K562 (cell line): ENCODE data around the gene SPATA25.
A peak's percentile ranks its signal among the peaks of the same experiment; 100 is the strongest.

Source experiments
- ARNT ChIP-seq, 2 experiments: fragments of 450-650 bp; IDR thresholded peaks; 2 replicates each; pipeline ENCODE4 v1.6.1; 2016; ENCODE audit warnings: mild to moderate bottlenecking in 1 of 2
- ESRRA ChIP-seq: fragments of 450-650 bp; IDR thresholded peaks from 2 replicates; pipeline ENCODE4 v1.6.1; 2014; ENCODE audit warnings: low read depth, mild to moderate bottlenecking, moderate library complexity, borderline replicate concordance
- MXI1 ChIP-seq: IDR thresholded peaks from 2 replicates; pipeline ENCODE4 v1.6.1; 2011; ENCODE audit warnings: low read depth, mild to moderate bottlenecking, improper control_type of control experiment, low read length
- SPI1 ChIP-seq: IDR thresholded peaks from 2 replicates; pipeline ENCODE4 v1.6.1; 2011; ENCODE audit warnings: low read depth, low read length, control low read depth, borderline replicate concordance
- ZFP36 ChIP-seq: fragments of 150-350 bp; IDR thresholded peaks from 2 replicates; pipeline ENCODE4 v1.6.1; 2018; ENCODE audit warnings: low read length, low read depth; ENCODE audit not compliant: partially characterized antibody
- ZNF589 ChIP-seq: fragments of 200-800 bp; sonication (Bioruptor generic); IDR thresholded peaks from 2 replicates; pipeline ENCODE4 v1.6.1; 2016; ENCODE audit warnings: low read depth, missing genetic modification characterization, missing compliant biosample characterization
- ZNF75A ChIP-seq: fragments of 450-650 bp; formaldehyde crosslinking; IDR thresholded peaks from 2 replicates; pipeline ENCODE4 v1.4.0; 2020; ENCODE audit warnings: mild to moderate bottlenecking
- TF ChIP-seq, protein P1 (sequence below): fragments of 450-650 bp; formaldehyde crosslinking; IDR thresholded peaks from 2 replicates; pipeline ENCODE4 v1.4.0; 2022; ENCODE audit warnings: mild to moderate bottlenecking, moderate library complexity
- TF ChIP-seq, protein P2 (sequence below), 3 experiments: IDR thresholded peaks in 2 of 3; conservative IDR thresholded peaks in 1 of 3; 2 replicates each; pipeline ENCODE4 v1.5.1; 2011 to 2012; ENCODE audit warnings: low read length in 3 of 3, mild to moderate bottlenecking in 3 of 3, control low read depth in 2 of 3, improper control_type of control experiment in 1 of 3, inconsistent platforms in 1 of 3, low read depth in 1 of 3, mixed read lengths in 1 of 3, moderate library complexity in 1 of 3; ENCODE audit not compliant: insufficient read depth in 2 of 3

DNA sequence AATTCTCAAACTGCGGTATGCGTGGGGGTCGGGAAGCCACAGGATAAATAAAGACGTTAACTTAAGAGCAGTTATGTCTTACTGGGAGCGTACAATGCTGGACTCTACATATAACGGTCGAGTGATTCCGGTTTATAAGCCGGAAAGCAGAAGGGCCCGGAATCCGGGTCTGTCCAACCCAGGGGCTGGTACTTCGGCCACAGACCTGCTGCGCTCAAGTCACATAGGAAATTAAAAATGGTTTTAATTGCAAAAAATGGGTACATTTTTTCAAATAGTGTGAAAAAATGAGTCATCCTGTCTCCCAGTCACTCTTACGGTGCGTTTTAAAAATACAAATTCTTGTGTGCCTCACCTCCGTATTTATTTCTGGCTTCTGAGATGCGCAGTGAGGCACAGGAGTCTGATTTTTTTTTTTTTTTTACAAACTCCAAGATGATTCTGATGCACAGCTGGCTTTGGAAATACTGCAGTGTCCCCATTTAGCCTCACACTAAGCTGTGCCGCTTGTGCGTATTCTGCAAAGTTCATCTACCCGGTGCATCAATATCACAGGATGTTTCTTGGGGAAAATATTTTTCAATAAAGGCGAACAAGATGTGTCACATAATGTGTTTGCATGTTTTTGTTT is 48.1 kb upstream of the SPATA25 start:
- TF ChIP-seq ARNT (IDR thresholded peaks at IDR 0.05) (peak; percentile 65 to 94; a peak in 3 of 4 replicates), ZNF75A (CRISPR knock-in tag) (no peak), ESRRA (peak; percentile 91; the same call in 1 of the 2 replicates), SPI1 (peak; percentile 48; the same call in 1 of the 2 replicates), ZNF589 (CRISPR knock-in tag) (no peak), MXI1 (peak; percentile 43; the same call in 1 of the 2 replicates), ZFP36 (no peak)
- TF ChIP-seq, protein P1, sequence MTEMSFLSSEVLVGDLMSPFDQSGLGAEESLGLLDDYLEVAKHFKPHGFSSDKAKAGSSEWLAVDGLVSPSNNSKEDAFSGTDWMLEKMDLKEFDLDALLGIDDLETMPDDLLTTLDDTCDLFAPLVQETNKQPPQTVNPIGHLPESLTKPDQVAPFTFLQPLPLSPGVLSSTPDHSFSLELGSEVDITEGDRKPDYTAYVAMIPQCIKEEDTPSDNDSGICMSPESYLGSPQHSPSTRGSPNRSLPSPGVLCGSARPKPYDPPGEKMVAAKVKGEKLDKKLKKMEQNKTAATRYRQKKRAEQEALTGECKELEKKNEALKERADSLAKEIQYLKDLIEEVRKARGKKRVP: no peak
- TF ChIP-seq, protein P2, sequence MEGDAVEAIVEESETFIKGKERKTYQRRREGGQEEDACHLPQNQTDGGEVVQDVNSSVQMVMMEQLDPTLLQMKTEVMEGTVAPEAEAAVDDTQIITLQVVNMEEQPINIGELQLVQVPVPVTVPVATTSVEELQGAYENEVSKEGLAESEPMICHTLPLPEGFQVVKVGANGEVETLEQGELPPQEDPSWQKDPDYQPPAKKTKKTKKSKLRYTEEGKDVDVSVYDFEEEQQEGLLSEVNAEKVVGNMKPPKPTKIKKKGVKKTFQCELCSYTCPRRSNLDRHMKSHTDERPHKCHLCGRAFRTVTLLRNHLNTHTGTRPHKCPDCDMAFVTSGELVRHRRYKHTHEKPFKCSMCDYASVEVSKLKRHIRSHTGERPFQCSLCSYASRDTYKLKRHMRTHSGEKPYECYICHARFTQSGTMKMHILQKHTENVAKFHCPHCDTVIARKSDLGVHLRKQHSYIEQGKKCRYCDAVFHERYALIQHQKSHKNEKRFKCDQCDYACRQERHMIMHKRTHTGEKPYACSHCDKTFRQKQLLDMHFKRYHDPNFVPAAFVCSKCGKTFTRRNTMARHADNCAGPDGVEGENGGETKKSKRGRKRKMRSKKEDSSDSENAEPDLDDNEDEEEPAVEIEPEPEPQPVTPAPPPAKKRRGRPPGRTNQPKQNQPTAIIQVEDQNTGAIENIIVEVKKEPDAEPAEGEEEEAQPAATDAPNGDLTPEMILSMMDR (IDR thresholded peaks at IDR 0.05 in 2 of 3, conservative IDR thresholded peaks at IDR 0.05 in 1 of 3; ENCODE audit: insufficient read depth in 2 of 3, low read depth in 1 of 3, low read length in 3 of 3): no peak
